Gastrocnemius medialis (tissue), 4 donors: Measurements from ENCODE around the gene PPP2R5C.

Experiments
- CTCF ChIP-seq, 5 experiments: fragments of 450-650 bp in 3 of 5; fragments of 200-600 bp in 2 of 5; sonication (generic) in 2 of 5; IDR thresholded peaks in 4 of 5; conservative IDR thresholded peaks in 1 of 5; 1 replicate in 4 of 5; 2 replicates in 1 of 5; pipeline ENCODE4 v1.5.1; 2016 to 2019; ENCODE audit warnings: antibody characterized with exemption in 5 of 5, mild to moderate bottlenecking in 3 of 5, moderate library complexity in 3 of 5
- POLR2A ChIP-seq, 2 donors: fragments of 450-650 bp; IDR thresholded peaks; one replicate each; pipeline ENCODE4 v1.6.1; 2017; ENCODE audit warnings: antibody characterized with exemption in 2 of 2, mild to moderate bottlenecking in 2 of 2, moderate library complexity in 2 of 2

DNA sequence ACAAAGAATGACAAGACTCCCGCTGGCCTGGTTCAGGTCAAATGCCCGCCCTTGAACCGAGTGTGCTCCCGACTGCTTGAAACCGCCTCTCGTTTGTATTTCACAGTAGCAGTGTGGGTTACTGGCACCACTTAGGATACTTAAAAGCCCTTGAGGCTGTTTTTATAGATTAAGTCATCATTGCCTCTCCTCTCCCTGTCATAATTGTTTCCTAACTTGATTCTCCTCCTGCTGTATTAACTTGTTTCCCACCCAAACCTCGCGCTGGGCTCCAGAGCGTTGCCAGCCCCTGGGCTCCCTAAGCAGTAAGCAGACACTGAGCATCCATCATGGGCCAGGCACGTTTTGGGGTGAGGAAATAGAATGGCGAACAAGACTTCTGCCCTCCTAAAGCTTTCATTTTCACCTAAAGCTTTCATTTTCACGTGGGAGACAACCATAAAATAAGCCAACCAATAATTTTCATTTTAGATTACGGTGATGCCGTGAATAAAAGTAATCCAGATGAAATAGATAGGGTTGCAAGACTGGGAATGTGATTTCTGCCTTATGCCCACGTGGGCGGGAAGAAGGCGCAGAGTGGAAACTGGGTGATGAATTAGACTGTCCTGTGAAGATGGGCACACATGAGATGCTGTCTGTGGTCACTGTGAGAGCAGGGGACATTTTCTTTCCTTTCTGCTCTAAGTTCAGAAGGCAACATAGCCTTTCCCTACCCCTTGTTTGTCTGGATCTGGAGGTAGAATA is 97.5 kb downstream of the PPP2R5C start:
- no peak for TF ChIP-seq CTCF (IDR thresholded peaks at IDR 0.05 in 4 of 5, conservative IDR thresholded peaks at IDR 0.05 in 1 of 5)
- TF ChIP-seq POLR2A (IDR thresholded peaks at IDR 0.05) = no peak
